H1 (cell line): ENCODE results near the gene NAV2. TPM values are rescaled to one million over a fixed set of nuclear protein-coding genes. Genes with fewer than 3 reads are reported as not detected.

Experiments used
- CBX8 ChIP-seq: fragments of 300-800, 300-1000 bp; sonication (generic); IDR thresholded peaks from 2 replicates; pipeline ENCODE4 v1.7.1; 2016; ENCODE audit warnings: low read depth, low read length, borderline replicate concordance
- PHF8 ChIP-seq: fragments of 200-600 bp; sonication (generic); conservative IDR thresholded peaks from 2 replicates; pipeline ENCODE4 v1.7.1; 2012; ENCODE audit warnings: low read depth, mild to moderate bottlenecking, inconsistent platforms, low read length, moderate library complexity
- RBBP5 ChIP-seq: IDR thresholded peaks from 2 replicates; pipeline ENCODE4 v1.7.1; 2012; ENCODE audit warnings: low read depth, mild to moderate bottlenecking, inconsistent platforms, low read length, moderate library complexity, borderline replicate concordance
- RFX5 ChIP-seq: IDR thresholded peaks from 2 replicates; pipeline ENCODE4 v1.6.1; 2011; ENCODE audit warnings: low read depth, low read length, improper control_type of control experiment, borderline replicate concordance
- SUZ12 ChIP-seq: fragments of 200-600 bp; sonication (generic); IDR thresholded peaks from 2 replicates; pipeline ENCODE4 v1.6.1; 2012; ENCODE audit warnings: mild to moderate bottlenecking, inconsistent platforms, low read length, moderate library complexity, mixed read lengths
- polyA plus RNA-seq, 7 experiments: library from polyadenylated mRNA; depleted of rRNA in 3 of 7; stranded (reverse) in 5 of 7; unstranded in 2 of 7; fragments of >200 nt in 5 of 7; fragments of 200-250 nt in 2 of 7; gene quantifications; 1 replicate in 5 of 7; 2 replicates in 1 of 7; 4 replicates in 1 of 7; pipeline versions ENCODE4 v1.2.1 to v1.2.3, GENCODE V29; 2011 to 2013; ENCODE audit warnings: missing spikeins in 2 of 7, mixed read lengths in 2 of 7
- total RNA-seq: library from RNA; stranded (reverse); fragmentation: NEBNext Ultra II Directional; extraction: Animal tissue kit (Norgen Biotek cat#: 25700); gene quantifications from 2 replicates; pipeline ENCODE4 v1.2.1, GENCODE V29; 2021
- TF ChIP-seq, protein P1 (sequence below): fragments of 300-600 bp; sonication (generic); IDR thresholded peaks from 2 replicates; pipeline ENCODE4 v1.7.1; 2012; ENCODE audit warnings: low read length, moderate library complexity, mild to moderate bottlenecking, inconsistent platforms; ENCODE audit not compliant: insufficient replicate concordance

The NAV2 gene
- total and polyA plus RNA-seq, 2 of the 8 experiments (the other 6 are each of a cell fraction or from before 2014, with no cell fraction given), result 35.6 to 73.6 TPM

DNA sequence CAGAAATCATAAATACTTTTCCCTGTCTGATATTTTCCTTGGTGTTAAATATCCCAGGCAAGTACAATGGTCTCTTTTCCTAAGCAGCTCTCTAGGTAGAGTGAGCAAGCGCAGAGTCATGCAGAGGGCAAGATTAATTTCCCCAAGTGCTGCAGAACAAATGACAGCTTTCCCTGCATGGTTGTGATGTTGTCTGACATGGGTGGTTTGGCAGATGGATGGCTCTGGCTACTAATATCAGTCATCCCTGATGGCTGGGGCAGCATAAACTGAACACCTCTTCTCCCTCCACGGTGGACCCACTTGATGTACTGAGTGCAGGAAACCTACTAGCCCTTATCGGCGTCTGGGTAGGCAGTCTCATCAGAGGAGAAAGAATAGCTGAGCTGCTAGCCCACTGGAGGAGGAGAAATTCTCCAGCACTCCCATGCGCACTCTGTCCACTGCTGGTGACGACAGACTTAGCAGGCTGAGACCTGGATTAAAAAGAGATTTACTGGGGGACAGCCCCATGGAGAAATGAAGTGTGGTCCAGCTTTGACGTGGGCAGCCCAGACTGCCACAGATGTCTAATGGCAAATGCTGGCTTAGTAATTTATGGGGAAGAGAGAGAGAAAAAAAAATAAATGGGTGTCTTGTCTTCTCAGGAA lies 244.8 kb downstream of the NAV2 start (continued):
- TF ChIP-seq PHF8 (no peak), RBBP5 (no peak), RFX5 (no peak), CBX8 (no peak), SUZ12 (no peak)
- TF ChIP-seq, protein P1, sequence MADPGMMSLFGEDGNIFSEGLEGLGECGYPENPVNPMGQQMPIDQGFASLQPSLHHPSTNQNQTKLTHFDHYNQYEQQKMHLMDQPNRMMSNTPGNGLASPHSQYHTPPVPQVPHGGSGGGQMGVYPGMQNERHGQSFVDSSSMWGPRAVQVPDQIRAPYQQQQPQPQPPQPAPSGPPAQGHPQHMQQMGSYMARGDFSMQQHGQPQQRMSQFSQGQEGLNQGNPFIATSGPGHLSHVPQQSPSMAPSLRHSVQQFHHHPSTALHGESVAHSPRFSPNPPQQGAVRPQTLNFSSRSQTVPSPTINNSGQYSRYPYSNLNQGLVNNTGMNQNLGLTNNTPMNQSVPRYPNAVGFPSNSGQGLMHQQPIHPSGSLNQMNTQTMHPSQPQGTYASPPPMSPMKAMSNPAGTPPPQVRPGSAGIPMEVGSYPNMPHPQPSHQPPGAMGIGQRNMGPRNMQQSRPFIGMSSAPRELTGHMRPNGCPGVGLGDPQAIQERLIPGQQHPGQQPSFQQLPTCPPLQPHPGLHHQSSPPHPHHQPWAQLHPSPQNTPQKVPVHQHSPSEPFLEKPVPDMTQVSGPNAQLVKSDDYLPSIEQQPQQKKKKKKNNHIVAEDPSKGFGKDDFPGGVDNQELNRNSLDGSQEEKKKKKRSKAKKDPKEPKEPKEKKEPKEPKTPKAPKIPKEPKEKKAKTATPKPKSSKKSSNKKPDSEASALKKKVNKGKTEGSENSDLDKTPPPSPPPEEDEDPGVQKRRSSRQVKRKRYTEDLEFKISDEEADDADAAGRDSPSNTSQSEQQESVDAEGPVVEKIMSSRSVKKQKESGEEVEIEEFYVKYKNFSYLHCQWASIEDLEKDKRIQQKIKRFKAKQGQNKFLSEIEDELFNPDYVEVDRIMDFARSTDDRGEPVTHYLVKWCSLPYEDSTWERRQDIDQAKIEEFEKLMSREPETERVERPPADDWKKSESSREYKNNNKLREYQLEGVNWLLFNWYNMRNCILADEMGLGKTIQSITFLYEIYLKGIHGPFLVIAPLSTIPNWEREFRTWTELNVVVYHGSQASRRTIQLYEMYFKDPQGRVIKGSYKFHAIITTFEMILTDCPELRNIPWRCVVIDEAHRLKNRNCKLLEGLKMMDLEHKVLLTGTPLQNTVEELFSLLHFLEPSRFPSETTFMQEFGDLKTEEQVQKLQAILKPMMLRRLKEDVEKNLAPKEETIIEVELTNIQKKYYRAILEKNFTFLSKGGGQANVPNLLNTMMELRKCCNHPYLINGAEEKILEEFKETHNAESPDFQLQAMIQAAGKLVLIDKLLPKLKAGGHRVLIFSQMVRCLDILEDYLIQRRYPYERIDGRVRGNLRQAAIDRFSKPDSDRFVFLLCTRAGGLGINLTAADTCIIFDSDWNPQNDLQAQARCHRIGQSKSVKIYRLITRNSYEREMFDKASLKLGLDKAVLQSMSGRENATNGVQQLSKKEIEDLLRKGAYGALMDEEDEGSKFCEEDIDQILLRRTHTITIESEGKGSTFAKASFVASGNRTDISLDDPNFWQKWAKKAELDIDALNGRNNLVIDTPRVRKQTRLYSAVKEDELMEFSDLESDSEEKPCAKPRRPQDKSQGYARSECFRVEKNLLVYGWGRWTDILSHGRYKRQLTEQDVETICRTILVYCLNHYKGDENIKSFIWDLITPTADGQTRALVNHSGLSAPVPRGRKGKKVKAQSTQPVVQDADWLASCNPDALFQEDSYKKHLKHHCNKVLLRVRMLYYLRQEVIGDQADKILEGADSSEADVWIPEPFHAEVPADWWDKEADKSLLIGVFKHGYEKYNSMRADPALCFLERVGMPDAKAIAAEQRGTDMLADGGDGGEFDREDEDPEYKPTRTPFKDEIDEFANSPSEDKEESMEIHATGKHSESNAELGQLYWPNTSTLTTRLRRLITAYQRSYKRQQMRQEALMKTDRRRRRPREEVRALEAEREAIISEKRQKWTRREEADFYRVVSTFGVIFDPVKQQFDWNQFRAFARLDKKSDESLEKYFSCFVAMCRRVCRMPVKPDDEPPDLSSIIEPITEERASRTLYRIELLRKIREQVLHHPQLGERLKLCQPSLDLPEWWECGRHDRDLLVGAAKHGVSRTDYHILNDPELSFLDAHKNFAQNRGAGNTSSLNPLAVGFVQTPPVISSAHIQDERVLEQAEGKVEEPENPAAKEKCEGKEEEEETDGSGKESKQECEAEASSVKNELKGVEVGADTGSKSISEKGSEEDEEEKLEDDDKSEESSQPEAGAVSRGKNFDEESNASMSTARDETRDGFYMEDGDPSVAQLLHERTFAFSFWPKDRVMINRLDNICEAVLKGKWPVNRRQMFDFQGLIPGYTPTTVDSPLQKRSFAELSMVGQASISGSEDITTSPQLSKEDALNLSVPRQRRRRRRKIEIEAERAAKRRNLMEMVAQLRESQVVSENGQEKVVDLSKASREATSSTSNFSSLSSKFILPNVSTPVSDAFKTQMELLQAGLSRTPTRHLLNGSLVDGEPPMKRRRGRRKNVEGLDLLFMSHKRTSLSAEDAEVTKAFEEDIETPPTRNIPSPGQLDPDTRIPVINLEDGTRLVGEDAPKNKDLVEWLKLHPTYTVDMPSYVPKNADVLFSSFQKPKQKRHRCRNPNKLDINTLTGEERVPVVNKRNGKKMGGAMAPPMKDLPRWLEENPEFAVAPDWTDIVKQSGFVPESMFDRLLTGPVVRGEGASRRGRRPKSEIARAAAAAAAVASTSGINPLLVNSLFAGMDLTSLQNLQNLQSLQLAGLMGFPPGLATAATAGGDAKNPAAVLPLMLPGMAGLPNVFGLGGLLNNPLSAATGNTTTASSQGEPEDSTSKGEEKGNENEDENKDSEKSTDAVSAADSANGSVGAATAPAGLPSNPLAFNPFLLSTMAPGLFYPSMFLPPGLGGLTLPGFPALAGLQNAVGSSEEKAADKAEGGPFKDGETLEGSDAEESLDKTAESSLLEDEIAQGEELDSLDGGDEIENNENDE, result no peak
